Measurements from ENCODE around the gene DIPK1A.

DNA sequence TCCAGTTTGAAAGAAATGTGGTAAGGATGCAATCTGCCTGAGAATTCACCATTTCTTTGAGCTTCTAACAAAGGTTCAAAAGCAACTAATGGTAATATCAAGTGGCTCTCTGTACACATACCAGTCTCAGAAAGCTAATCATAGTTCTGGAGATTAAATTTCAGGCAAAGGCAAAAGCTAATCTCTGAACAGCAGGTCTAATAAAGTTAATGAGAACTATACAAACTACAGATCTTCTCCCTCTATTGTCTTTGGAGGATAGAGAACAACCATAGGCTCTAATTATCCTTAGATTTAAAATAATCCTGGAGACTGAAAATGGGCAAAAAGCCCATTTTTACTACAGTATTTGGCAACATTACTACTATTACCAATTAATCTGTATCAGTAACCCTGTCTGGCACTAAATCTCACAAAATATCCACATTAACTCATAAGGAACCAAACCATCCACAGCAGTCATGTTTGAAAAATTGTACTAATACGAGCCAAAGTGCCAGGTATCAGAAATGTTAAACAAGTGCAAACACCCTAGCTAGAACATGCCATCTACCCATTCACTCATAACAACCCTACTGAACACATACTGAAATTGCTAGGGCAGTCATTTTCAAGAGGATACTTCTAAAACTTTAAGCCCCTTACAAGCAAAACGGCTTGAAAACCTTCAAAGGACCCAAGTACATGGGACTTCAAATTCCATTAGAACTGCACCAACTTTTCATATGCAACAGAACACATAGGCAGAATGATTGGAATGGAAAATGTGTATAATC is 4.8 kb downstream of the DIPK1A start:
- TF ChIP-seq ZNF660 (tag by site-specific recombination; IDR thresholded peaks at IDR 0.05), result no peak
- TF ChIP-seq TRIM28 (IDR thresholded peaks at IDR 0.05; ENCODE audit: borderline replicate concordance, low read length), result no peak
- TF ChIP-seq KLF9 (tag by site-specific recombination; IDR thresholded peaks at IDR 0.05; ENCODE audit: low read depth), result no peak
- no peak for TF ChIP-seq ZNF621 (tag by site-specific recombination; IDR thresholded peaks at IDR 0.05)
- no peak for TF ChIP-seq ZNF133 (tag by site-specific recombination; IDR thresholded peaks at IDR 0.05)
- TF ChIP-seq, protein P1, sequence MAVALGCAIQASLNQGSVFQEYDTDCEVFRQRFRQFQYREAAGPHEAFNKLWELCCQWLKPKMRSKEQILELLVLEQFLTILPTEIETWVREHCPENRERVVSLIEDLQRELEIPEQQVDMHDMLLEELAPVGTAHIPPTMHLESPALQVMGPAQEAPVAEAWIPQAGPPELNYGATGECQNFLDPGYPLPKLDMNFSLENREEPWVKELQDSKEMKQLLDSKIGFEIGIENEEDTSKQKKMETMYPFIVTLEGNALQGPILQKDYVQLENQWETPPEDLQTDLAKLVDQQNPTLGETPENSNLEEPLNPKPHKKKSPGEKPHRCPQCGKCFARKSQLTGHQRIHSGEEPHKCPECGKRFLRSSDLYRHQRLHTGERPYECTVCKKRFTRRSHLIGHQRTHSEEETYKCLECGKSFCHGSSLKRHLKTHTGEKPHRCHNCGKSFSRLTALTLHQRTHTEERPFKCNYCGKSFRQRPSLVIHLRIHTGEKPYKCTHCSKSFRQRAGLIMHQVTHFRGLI (tag by site-specific recombination; IDR thresholded peaks at IDR 0.05), result no peak
- no peak for TF ChIP-seq ZNF777 (tag by site-specific recombination; IDR thresholded peaks at IDR 0.05; ENCODE audit: borderline replicate concordance)
- TF ChIP-seq, protein P2, sequence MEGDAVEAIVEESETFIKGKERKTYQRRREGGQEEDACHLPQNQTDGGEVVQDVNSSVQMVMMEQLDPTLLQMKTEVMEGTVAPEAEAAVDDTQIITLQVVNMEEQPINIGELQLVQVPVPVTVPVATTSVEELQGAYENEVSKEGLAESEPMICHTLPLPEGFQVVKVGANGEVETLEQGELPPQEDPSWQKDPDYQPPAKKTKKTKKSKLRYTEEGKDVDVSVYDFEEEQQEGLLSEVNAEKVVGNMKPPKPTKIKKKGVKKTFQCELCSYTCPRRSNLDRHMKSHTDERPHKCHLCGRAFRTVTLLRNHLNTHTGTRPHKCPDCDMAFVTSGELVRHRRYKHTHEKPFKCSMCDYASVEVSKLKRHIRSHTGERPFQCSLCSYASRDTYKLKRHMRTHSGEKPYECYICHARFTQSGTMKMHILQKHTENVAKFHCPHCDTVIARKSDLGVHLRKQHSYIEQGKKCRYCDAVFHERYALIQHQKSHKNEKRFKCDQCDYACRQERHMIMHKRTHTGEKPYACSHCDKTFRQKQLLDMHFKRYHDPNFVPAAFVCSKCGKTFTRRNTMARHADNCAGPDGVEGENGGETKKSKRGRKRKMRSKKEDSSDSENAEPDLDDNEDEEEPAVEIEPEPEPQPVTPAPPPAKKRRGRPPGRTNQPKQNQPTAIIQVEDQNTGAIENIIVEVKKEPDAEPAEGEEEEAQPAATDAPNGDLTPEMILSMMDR (tag by site-specific recombination; IDR thresholded peaks at IDR 0.05), result no peak
- TF ChIP-seq ZNF558 (tag by site-specific recombination; IDR thresholded peaks at IDR 0.05), result no peak
- no peak for TF ChIP-seq MYNN (tag by site-specific recombination; IDR thresholded peaks at IDR 0.05; ENCODE audit: borderline replicate concordance)
- TF ChIP-seq ZNF433 (tag by site-specific recombination; IDR thresholded peaks at IDR 0.05; ENCODE audit: low read depth), result no peak
- no peak for TF ChIP-seq ZBTB7A (tag by site-specific recombination; IDR thresholded peaks at IDR 0.05; ENCODE audit: low read depth)
- TF ChIP-seq ZNF10 (tag by site-specific recombination; IDR thresholded peaks at IDR 0.05), result no peak

Data from HEK293 (cell line).